GM19351 (cell line): Measurements from ENCODE around the gene CLEC18B.
"Not testable (repeated sequence)": the region's sequence is repeated elsewhere in the genome, so short reads cannot be mapped to it uniquely, and the experiment has no call there.

Experiments
- ATAC-seq: cut with Tn5 transposase; IDR thresholded peaks from one replicate; pipeline ENCODE4 v1.9.1; 2021; ENCODE audit warnings: mild to moderate bottlenecking, moderate library complexity; ENCODE audit not compliant: unreplicated experiment

Gene CLEC18B

DNA sequence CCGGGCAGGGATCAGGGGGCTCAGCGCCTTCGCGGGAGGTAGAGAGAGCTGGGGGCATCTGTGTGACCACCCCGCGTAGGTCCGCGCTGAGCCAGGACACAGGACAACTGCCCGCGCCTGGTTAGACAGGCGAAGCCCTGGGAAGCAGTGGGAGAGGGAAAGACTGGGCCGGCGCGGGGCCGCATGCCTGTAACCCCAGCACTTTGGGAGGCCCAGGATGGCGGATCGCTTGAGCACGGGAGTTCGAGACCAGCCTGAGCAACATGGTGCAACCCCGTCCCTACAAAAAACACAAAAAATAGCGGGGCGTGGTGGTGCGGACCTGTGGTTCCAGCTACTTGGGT, 13.9 kb downstream of the CLEC18B start:
- ATAC-seq, result not testable (repeated sequence)

DNA sequence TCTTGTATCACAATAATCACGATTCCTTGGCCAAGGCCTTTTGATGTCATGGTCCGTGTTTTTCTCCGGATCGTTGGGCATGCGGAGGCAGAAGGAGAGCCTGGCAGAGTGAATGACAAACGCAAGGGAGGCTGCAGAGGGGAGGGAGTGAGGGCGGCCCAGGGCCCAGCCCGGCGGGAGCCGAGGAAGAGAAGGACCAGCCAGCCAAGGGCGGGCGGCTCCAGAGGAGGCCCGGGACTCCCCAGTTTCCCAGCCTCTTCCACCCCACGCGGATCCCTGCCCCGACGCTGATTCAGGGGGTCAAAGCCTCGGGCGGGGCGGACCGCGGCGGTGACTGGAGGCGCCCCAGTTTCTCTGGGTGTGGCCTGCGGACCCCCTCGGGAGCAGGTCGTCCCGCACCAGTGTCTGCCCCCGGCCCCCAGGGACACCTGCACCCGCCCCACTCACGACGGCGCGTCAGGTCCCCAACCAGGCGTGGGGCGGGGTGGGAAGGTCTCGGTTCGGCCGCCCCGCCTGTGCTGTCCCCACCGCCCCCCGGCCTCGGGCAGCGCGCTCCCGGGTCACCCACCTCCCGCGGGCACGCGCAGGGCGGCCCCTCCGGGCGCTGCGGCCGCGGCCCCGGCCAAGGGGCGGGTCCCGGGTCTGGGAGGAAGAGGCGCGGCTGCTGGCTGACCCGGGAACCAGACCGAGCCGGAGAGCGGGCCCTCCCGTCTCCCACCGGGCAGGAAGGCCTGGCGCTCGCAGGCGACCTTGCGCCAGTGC, 14.5 kb downstream of the CLEC18B start:
- ATAC-seq, result peak; percentile 48

DNA sequence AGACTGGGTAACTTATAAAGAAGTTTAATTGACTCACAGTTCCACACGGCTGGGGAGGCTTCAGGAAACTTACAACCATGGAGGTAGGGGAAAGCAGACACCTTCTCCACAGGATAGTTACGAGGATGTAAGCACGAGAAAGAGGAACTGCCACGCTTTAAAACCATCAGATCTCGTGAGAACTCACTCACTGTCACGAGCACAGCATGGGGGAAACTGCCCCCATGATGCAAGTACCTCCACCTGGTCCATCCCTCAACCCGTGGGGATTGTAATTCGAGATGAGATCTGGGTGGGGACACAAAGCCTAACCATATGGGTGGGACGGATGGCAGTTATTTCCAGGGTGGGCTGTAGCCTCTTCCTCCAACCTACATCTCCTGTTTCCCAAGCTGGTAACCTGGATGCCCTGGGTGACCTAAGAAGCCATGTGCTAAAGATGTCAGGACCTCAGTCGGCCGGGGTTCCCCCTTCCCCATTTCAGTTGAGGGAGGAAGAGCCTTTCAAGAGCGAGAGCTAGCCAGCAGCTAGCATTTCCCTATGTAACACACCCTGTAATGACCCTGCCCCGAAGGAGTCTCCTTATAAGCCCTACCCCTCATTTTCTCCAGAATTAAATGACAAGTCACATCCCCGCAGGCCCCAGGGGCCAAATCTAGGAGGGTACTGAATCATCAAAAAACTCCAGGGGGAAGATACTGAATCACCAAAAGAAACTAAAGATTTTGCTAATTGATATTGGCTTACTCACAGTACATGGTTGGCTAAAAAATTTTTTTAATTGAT, 16.9 kb downstream of the CLEC18B start:
- not testable (repeated sequence) for ATAC-seq

DNA sequence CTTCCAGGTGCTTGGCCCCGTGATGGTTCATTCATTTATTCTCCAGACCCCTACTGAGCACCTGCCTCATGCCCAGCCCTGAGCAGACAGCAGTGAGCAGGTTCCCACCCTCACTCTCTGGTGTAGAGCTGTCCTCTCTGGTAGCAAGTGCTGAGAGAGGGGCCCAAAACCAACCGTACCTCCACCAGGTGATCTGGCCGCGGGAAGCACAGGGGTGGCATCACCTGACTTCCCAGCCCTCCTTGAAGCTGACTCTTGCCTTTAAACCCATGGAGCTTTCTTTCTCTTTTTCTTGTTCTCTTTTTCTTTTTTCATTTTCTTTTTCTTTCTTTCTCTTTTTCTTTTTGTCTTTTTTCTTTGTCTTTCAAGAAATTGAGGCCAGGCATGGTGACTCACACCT, 21.0 kb downstream of the CLEC18B start:
- ATAC-seq, result not testable (repeated sequence)

DNA sequence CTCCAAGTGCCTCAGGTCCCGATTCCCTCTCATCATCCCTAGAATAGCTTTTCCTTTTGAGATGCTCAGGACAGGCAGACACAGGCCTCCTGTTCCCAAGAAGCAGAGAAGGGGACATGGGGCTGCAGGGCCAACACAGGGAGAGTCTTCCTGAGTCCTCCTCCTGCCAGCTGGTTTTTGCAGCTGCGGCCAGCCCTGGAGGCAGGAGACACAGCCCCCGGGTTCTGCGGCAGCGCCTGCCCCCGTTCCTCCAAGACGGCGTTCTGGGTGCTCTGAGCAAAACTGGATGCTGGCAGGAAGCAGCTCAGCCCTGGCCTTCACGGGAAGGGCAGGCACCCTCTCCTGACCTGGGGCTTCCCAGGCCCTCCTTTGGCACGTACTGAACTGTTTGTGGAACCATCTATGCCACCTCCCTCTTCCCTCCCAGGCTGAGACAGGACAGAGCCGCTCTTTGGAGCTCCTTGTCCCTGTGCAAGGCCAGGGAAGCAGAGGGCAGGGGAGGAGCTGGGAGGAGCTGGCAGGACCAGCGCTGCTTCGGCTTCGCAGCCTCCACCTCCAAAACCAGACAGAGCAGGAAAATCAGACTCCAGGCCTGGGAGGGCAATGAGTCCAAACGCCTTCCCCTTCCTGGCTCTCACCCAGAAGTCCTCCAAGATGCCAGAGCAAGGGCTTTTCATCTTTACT, 22.9 kb downstream of the CLEC18B start:
- not testable (repeated sequence) for ATAC-seq

DNA sequence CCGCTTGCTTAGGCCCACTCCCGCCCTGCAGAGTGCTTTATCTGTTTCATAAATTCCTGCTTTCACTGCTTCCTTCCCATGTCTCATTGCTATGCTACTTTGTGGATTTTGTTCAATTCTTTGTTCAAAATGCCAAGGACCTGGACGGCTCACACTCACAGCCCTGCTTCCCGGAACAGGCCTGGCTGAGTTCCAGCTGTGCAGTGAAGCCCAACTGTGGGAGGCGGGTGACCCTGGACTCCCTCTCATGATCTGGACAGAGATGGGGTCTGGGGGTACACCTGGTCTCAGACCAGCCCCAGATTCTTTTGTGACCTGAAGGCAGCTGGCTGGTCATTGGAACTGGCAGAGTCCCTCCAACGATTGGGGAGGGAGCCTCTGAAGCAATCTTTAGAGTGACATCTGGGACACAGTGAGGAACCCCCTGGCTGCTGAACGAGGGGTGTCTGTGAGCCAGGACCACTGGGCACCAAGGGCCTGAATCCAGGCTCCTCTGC, 24.7 kb downstream of the CLEC18B start:
- ATAC-seq, result not testable (repeated sequence)

DNA sequence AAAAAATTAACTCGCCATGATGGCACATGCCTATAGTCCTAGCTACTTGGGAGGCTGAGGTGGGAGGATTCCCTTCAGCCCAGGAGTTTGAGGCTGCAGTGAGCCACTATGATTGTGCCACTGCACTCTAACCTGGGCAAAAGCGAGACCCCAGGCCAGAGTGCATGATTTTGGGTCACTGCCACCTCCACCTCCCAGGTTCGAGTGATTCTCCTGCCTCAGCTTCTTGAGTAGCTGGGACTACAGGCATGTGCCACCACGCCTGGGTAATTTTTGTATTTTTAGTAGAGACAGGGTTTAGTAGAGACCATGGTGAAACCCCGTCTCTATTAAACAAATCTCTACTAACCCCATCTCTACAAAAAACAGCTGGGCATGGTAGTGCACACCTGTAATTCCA, 26.7 kb downstream of the CLEC18B start:
- ATAC-seq, result not testable (repeated sequence)

DNA sequence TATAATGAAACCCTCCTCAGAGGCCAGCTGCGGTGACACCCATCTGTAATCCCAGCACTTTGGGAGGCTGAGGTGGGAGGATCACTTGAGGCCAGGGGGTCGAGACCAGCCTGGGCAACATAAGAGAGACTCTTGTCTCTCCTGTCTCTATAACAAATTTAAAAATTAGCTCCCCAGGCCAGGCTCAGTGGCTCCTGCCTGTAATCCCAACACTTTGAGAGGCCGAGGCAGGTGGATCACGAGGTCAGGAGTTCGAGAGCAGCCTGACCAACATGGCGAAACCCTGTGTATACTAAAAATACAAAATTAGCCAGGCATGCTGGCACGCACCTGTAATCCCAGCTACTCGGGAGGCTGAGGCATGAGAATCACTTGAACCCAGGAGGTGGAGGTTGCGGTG, 27.1 kb downstream of the CLEC18B start:
- not testable (repeated sequence) for ATAC-seq

DNA sequence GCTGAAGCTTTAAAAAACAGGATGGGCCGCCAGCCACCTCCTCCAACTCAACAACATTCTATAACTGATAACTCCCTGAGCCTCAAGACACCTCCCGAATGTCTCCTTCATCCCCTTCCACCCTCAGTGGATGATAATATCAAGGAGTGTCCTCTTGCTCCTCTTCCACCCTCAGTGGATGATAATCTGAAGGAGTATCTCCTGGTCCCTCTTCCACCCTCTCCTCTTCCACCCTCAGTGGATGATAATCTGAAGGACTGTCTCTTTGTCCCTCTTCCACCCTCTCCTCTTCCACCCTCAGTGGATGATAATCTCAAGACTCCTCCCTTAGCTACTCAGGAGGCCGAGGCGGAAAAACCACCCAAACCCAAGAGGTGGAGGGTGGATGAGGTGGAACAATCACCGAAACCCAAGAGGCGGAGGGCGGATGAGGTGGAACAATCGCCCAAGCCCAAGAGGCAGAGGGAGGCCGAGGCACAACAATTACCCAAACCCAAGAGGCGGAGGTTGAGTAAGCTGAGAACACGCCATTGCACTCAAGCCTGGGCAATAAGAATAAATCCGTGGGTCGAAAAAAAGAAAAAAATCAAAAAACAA, 29.7 kb downstream of the CLEC18B start:
- ATAC-seq, result not testable (repeated sequence)

DNA sequence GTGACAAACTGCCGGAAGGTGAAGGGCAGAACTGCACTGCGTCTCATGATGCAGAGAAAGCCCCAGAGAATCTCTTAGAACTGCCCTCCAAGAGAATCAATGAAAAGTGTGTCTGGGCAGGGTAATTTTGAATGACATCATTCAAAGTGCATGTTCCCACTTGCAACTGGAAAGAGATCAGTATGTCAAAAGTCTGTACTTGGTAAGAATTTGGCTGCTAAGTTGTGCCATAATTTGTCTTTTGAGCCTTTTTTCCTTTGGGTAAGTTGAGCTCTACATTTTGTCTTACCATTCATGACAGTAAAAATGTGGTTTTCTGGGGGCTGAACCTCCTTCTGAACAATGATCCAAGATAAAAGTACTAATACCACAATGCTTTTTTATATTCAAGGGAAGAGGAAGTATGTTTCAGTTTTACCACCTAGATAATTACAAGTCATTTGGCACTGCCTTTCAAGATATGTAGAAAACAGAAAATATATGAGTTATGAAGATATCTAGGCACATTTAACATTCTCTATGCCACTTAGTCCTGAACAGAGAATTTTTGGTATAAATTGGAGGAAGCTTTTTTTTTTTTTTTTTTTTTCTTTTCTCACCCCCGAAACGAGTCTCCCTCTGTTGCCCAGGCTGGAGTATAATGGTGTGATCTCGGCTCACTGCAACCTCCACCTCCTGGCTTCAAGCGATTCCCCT, 38.8 kb downstream of the CLEC18B start:
- not testable (repeated sequence) for ATAC-seq

DNA sequence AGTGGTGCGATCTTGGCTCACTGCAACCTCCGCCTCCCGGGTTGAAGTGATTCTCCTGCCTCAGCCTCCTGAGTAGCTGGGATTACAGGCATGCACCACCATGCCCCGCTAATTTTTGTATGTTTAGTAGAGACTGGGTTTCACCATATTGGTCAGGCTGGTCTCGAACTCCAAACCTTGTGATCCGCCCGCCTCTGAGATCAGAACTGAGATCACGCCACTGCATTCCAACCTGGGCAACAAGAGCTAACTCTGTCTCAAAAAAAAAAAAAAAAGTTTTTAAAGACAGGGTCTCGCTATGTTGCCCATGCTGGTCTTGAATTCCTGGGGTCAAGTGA, 47.5 kb downstream of the CLEC18B start:
- ATAC-seq, result not testable (repeated sequence)

DNA sequence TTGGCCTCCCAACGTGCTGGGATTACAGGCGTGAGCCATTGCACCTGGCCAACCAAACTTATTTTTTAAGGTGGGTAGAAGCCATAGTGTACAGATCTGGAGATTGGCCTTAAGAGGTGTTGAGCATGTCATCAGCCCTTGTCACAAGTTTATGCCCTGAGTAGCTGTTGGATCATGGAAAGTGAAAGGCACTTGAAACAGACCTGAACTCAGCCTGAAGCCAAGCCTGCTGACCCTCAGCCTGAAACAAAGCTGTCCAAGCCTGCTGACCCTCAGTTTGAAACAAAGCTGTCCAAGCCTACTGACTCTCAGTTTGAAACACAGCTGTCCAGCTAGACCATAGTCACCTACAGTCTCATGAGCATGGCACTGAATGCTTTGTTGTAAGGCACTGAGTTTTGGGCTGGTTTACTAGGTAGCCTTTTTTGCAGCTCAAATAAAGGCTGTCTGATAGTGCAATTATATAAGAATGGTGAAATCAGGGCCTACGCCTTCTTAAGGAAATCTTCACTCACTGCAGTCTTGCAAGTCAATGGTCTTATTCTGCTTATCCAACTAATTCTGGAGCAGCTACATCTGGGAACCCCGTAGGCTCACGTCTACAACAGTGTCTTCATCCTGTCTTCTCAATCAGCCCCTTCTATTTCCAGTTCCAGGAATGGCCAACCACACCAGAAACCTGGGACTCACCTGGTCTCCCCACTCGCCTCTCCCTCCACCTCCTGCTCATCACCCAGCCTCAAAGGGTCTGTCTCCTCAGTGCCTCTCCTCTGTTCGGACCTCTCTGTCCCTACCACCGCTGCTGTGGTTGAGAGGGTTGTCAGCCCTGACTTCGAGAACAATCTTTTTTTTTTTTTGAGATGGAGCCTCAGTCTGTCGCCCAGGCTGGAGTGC, 48.1 kb downstream of the CLEC18B start:
- ATAC-seq, result no peak

DNA sequence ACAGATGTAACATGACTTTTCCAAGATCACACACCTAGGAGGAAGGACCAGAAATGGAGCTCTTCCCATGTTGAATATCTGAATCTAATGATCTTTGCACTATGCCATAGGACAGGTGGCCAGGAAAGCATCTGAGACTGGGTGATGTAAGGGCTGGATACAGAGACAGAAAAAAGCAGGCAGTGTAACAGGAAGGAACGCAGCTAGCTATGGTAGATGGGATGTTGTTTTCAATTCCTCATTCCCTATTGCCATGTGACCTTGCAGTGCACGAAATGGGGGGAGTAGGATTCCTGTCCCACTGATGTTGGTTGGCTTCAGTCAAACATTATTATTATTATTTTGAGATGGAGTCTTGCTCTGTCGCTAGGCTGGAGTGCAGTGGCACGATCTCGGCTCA, 48.9 kb downstream of the CLEC18B start:
- no peak for ATAC-seq

DNA sequence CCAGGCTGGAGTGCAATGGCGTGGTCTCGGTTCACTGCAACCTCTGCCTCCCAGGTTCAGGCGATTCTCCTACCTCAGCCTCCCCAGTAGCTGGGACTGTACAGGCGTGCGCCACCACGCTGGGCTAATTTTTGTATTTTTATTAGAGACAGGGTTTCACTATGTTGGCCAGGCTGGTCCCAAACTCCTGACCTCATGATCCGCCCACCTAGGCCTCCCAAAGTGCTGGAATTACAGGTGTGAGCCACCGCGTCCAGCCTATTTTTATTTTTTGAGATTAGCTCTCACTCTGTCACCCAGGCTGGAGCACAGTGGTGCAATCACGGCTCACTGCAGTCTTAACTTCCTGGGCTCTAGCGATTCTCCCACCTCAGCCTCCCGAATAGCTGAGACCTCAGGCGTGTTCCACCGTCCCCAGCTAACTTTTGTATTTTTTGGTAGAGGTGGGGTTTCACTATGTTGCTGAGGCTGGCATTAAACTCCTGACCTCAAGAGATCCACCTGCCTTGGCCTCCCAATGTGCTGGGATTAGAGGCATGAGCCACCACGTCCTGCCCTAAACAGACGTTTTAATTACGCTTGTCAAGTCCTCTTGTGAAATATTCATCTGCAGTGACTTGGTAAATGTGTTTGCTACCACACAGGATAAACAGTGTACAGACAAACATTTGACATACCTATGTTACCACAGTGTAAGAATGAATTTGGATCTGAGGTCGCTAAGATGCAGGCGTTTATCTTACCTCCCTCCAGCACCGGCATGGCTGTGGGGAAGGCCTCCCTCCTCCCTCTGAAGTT, 50.7 kb downstream of the CLEC18B start:
- not testable (repeated sequence) for ATAC-seq

DNA sequence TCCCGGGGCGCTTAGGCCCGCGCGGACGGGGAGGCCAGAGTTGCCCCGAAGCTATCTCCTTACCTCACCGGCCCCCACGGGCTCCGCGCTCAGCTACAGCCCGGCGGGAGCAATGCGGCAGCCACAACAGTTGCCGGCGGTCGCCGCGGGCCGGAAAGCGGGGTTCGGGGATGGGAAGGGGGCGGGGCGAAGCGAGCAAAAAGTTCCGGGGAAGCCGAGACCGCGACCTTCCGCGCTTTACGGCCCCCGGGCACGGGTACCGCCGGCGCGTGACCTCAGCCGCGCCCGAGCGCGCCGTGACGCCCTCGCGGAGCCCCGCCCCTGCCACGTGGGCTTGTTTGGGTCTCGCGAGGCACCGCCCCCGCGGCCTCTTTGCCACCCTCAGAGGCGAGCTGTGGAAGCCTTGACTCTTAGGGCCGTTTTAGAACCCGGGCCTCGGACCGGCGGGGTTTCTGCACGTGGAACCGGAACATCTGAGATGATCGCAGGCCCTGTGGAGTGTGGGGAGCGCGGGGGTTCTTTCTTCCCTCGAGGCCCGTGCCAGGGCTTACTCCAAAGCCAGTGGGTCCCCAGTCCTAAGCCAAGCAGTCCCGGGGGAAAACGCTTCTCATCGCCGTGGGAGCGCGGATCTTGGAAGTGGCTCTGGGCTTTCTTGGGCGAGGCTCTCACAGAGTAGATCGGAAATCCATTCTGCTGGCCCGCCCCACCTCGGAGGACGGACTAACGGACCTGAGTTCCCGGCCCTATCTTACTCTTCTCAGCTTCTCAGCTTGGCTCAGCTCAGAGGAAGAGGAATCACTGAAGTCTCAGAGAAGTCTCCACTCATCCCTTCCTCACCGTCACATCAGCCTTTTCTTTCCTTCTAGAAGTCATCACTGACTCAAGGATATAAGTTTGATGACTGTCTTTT, 53.0 kb downstream of the CLEC18B start:
- peak; percentile 93 for ATAC-seq

DNA sequence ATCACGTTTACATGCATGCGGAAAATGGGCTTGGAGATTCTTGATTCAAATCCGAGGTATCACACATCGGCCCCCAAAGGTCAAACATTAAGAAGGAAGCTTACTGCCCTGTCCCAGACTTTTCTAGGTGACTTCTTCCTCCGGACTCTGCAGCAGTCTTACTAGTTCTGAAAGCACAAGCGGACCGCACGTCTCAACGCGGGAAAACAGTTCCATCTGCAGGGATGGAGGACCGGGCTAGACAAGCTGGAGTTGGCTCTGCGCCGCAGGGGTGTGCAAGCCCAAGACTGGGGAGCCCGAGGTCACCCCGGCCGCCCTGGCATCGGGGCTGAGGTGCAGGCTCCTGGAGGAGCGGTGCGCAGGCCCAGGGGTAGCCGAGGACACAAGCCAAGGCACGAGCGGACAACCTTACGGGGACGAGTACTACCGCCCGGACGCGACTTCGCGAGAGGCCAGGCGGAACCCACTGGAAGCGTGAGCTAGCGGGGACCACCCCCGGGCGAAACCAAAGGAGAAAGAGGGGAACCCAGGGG, 53.7 kb downstream of the CLEC18B start:
- peak; percentile 52 for ATAC-seq
